Measurements from ENCODE around the gene TTLL11. TPM values are rescaled to one million over a fixed set of nuclear protein-coding genes. Genes with fewer than 3 reads are reported as not detected.

TTLL11 gene
- total RNA-seq, 3 donors from 2014 or later: 6.0 to 22.2 (median 6.4) TPM

- intact Hi-C loops (cut with DNase I, micrococcal nuclease): loop anchor here in 1 of 2 donors (10.0 kb wide), 1 partner anchor 264 kb away; no protein-coding TSS in a partner anchor
- peaks cover 17% of the 10 kb centered on the region for H3K4me1 ChIP-seq (ENCODE audit: low read depth)
- no peaks in the 10 kb centered on the region for H3K9me3 ChIP-seq
- H3K4me3 ChIP-seq: no peak overlapping the region
- no peak for TF ChIP-seq CTCF (IDR thresholded peaks at IDR 0.05)
- no peak for DNase-seq
- H3K36me3 ChIP-seq (ENCODE audit: low read depth): no peaks in the 10 kb centered on the region
- ATAC-seq: no peak
These were observed 2.1 kb downstream of the TTLL11 start for GRCh38 chr9:122090981-122091380.

GRCh38 chr9:122090287-122090883 lies 2.7 kb downstream of the TTLL11 start:
- intact Hi-C loops (cut with DNase I, micrococcal nuclease): loop anchor here in 1 of 2 donors (10.0 kb wide), 1 partner anchor 264 kb away; no protein-coding TSS in a partner anchor

DNA sequence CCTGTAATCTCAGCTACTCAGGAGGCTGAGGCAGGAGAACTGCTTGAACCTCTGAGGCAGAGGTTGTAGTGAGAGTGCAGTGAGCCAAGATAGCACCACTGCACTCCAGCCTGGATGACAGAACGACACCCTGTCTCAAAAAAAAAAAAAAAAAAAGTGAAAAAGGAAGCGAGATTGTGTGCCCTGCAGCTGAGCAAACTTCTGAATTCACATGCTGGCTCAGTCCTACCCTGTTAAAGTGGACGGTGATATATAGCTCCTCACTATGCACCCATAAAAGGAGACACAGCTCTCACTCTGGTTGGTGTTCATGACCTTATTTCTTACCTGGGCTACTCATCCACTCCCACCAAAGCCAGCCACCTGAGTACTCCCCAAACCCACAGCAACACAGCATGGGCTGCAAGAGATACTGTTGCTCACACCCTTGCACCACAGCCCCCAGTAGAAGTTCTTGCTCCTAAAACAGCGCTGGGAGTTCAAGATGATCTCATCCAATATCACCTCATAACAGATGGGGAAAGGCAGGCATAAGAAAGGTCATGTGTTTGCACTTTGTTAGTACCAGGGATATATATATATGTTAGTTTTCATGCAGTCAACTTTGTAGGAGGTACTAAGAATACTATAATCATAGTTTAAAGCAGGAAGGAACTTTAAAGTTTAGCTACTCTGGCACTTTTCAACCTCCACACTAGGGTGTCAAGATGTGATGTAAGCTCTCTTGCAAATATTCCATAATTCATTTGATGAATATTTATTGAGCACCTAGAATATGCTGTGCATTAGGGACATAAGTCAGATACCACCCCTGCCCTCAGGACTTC lies 4.0 kb downstream of the TTLL11 start:
- TF ChIP-seq CTCF (IDR thresholded peaks at IDR 0.05): no peak
- H3K4me3 ChIP-seq: no peak overlapping the region
- no peak for DNase-seq
- no peaks in the 10 kb centered on the region for H3K36me3 ChIP-seq (ENCODE audit: low read depth)
- intact Hi-C loops (cut with DNase I, micrococcal nuclease): no loop called here
- no peaks in the 10 kb centered on the region for H3K9me3 ChIP-seq
- H3K4me1 ChIP-seq (ENCODE audit: low read depth): peaks cover 17% of the 10 kb centered on the region
- ATAC-seq: no peak

More at GRCh38 chr9:122090287-122090883, 2.7 kb downstream of the TTLL11 start:
- H3K4me1 ChIP-seq (ENCODE audit: low read depth): peaks cover 17% of the 10 kb centered on the region
- H3K9me3 ChIP-seq: no peaks in the 10 kb centered on the region
- H3K4me3 ChIP-seq: no peak overlapping the region
- DNase-seq (no peak), ATAC-seq (no peak)
- no peak for TF ChIP-seq CTCF (IDR thresholded peaks at IDR 0.05)
- H3K36me3 ChIP-seq (ENCODE audit: low read depth): no peaks in the 10 kb centered on the region

- Histone ChIP-seq H3K36me3 (ENCODE audit: low read depth) (no peaks in the 10 kb centered on the region), H3K4me3 (no peak overlapping the region), H3K4me1 (ENCODE audit: low read depth) (peaks cover 17% of the 10 kb centered on the region), H3K9me3 (no peaks in the 10 kb centered on the region)
- no peak for TF ChIP-seq CTCF (IDR thresholded peaks at IDR 0.05)
- DNase-seq (no peak), ATAC-seq (no peak)
- intact Hi-C loops (cut with DNase I, micrococcal nuclease): no loop called here
These were observed 5.5 kb downstream of the TTLL11 start for GRCh38 chr9:122087406-122088200.

- TF ChIP-seq CTCF (IDR thresholded peaks at IDR 0.05): no peak
- no peak overlapping the region for H3K4me3 ChIP-seq
- no peaks in the 10 kb centered on the region for H3K9me3 ChIP-seq
- H3K4me1 ChIP-seq (ENCODE audit: low read depth): peaks cover 12% of the 10 kb centered on the region
- DNase-seq (no peak), ATAC-seq (no peak)
- intact Hi-C loops (cut with DNase I, micrococcal nuclease): no loop called here
- no peaks in the 10 kb centered on the region for H3K36me3 ChIP-seq (ENCODE audit: low read depth)
These were observed 6.2 kb downstream of the TTLL11 start for GRCh38 chr9:122086873-122087272.

Data from mucosa of descending colon (tissue), 3 donors.